HepG2 (cell line): Measurements from ENCODE around the gene TLN1. TPM values are rescaled to one million over a fixed set of nuclear protein-coding genes. Genes with fewer than 3 reads are reported as not detected.

ENCODE experiments used
- ESRRA ChIP-seq: sonication (generic); formaldehyde crosslinking; IDR thresholded peaks from 2 replicates; pipeline ENCODE4 v1.5.1; 2020; ENCODE audit warnings: mild to moderate bottlenecking, low read depth, missing genetic modification reagents
- KAT7 ChIP-seq: IDR thresholded peaks from 2 replicates; pipeline ENCODE4 v1.6.1; 2018; ENCODE audit warnings: borderline replicate concordance, missing compliant biosample characterization
- MBNL3 ChIP-seq: fragments of 250-450 bp; sonication (Bioruptor Pico); conservative IDR thresholded peaks from 2 replicates; pipeline ENCODE4 v1.8.0; 2022; ENCODE audit warnings: mild to moderate bottlenecking, inconsistent platforms
- MED1 ChIP-seq: sonication (generic); formaldehyde crosslinking; IDR thresholded peaks from 2 replicates; pipeline ENCODE4 v1.4.0; 2020; ENCODE audit warnings: missing genetic modification reagents
- SMAD1 ChIP-seq: sonication (generic); formaldehyde crosslinking; IDR thresholded peaks from 2 replicates; pipeline ENCODE4 v1.4.0; 2020; ENCODE audit warnings: missing genetic modification reagents, low read depth, mild to moderate bottlenecking, borderline replicate concordance
- ZFYVE20 ChIP-seq: sonication (generic); formaldehyde crosslinking; IDR thresholded peaks from 2 replicates; pipeline ENCODE4 v1.8.0; 2023; ENCODE audit warnings: low read depth, mild to moderate bottlenecking, moderate library complexity, missing genetic modification reagents, borderline replicate concordance
- ZNF263 ChIP-seq: sonication (generic); formaldehyde crosslinking; IDR thresholded peaks from 2 replicates; pipeline ENCODE4 v1.4.0; 2020; ENCODE audit warnings: missing genetic modification reagents
- ZNF34 ChIP-seq: sonication (generic); formaldehyde crosslinking; IDR thresholded peaks from 2 replicates; pipeline ENCODE4 v1.4.0; 2020; ENCODE audit warnings: mild to moderate bottlenecking, missing genetic modification reagents, borderline replicate concordance
- ZNF367 ChIP-seq: sonication (generic); formaldehyde crosslinking; IDR thresholded peaks from 2 replicates; pipeline ENCODE4 v1.4.0; 2020; ENCODE audit warnings: missing genetic modification reagents, borderline replicate concordance
- ZNF552 ChIP-seq: sonication (generic); formaldehyde crosslinking; IDR thresholded peaks from 2 replicates; pipeline ENCODE4 v1.9.0; 2022; ENCODE audit warnings: missing genetic modification reagents, mild to moderate bottlenecking, borderline replicate concordance
- ZNF569 ChIP-seq: sonication (generic); formaldehyde crosslinking; IDR thresholded peaks from 2 replicates; pipeline ENCODE4 v1.5.0; 2020; ENCODE audit warnings: mild to moderate bottlenecking, missing genetic modification reagents, moderate library complexity, borderline replicate concordance
- ZNF737 ChIP-seq: sonication (generic); formaldehyde crosslinking; IDR thresholded peaks from 2 replicates; pipeline ENCODE4 v1.5.0; 2020; ENCODE audit warnings: missing genetic modification reagents, mild to moderate bottlenecking, borderline replicate concordance
- polyA plus RNA-seq, 8 experiments: library from polyadenylated mRNA; depleted of rRNA in 3 of 8; stranded (reverse) in 7 of 8; unstranded in 1 of 8; fragments of >200 nt; fragmentation: Illumina TruSeq in 4 of 8; extraction: Trizol in 4 of 8; gene quantifications; 2 replicates each; pipeline versions ENCODE4 v1.2.1 to v1.2.3, GENCODE V29; 2011 to 2016; ENCODE audit warnings: low read depth in 4 of 8, missing spikeins in 1 of 8, mixed read lengths in 1 of 8; ENCODE audit not compliant: insufficient read depth in 1 of 8
- total RNA-seq, 5 experiments: library from RNA; depleted of rRNA; stranded (reverse); fragments of >200 nt; fragmentation: Illumina TruSeq; extraction: Trizol; gene quantifications; 2 replicates each; pipeline ENCODE4 v1.2.3, GENCODE V29; 2016; ENCODE audit warnings: low read depth in 1 of 5
- TF ChIP-seq, protein P1 (sequence below): sonication (generic); formaldehyde crosslinking; IDR thresholded peaks from 2 replicates; pipeline ENCODE4 v1.8.0; 2022; ENCODE audit warnings: mild to moderate bottlenecking, missing genetic modification reagents
- TF ChIP-seq, protein P2 (sequence below): sonication (generic); formaldehyde crosslinking; IDR thresholded peaks from 2 replicates; pipeline ENCODE4 v1.4.0; 2020; ENCODE audit warnings: missing genetic modification reagents, borderline replicate concordance
- TF ChIP-seq, protein P3 (sequence below): sonication (generic); formaldehyde crosslinking; IDR thresholded peaks from 2 replicates; pipeline ENCODE4 v1.5.0; 2020; ENCODE audit warnings: mild to moderate bottlenecking, missing genetic modification reagents, borderline replicate concordance
- TF ChIP-seq, protein P4 (sequence below): sonication (generic); formaldehyde crosslinking; IDR thresholded peaks from 2 replicates; pipeline ENCODE4 v1.8.1; 2022; ENCODE audit warnings: mild to moderate bottlenecking, missing genetic modification reagents
- TF ChIP-seq, protein P5 (sequence below): sonication (generic); formaldehyde crosslinking; IDR thresholded peaks from 2 replicates; pipeline ENCODE4 v1.5.0; 2020; ENCODE audit warnings: missing genetic modification reagents, mild to moderate bottlenecking, borderline replicate concordance

The TLN1 gene
- total and polyA plus RNA-seq, 2 of the 13 experiments (the other 11 are each of a cell fraction or from before 2014, with no cell fraction given): 35.2 to 51.8 TPM

DNA sequence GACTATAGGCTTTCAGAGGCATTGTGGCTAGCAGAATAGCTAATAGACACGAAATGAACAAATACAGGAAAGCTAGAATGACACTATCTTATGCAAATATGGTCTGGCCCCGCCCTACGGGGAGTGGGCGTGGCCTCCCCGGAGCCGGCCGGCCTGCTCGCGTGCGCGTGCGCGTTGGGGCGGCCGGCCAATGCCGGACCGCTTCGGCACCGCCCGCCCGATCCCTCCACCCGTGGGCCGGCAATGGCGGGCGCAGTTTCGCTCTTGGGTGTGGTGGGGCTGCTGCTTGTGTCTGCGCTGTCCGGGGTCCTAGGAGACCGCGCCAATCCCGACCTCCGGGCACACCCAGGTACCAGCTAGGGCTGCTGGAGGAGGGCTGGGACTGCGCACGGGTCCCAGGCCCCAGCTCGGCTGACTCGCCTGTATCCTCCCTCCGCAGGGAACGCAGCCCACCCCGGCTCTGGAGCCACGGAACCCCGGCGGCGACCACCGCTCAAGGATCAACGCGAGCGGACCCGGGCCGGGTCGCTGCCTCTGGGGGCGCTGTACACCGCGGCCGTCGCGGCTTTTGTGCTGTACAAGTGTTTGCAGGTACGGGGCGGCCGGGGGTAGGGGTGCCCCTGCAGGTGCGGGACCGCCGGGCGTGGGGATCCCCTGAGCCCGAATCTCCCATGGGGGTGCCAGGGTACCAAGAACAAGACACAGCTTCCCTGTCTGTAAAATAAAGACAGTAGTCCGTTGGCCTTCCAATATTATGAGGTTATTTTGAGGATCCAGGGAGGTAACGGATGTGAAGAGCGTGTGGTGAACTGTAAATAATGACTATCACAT lies 73.6 kb downstream of the TLN1 start, which contains the start of gene CCDC107 (continued):
- TF ChIP-seq, protein P1, sequence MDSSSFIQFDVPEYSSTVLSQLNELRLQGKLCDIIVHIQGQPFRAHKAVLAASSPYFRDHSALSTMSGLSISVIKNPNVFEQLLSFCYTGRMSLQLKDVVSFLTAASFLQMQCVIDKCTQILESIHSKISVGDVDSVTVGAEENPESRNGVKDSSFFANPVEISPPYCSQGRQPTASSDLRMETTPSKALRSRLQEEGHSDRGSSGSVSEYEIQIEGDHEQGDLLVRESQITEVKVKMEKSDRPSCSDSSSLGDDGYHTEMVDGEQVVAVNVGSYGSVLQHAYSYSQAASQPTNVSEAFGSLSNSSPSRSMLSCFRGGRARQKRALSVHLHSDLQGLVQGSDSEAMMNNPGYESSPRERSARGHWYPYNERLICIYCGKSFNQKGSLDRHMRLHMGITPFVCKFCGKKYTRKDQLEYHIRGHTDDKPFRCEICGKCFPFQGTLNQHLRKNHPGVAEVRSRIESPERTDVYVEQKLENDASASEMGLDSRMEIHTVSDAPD: no peak; the same call in 1 of the 2 replicates
- TF ChIP-seq MBNL3 (CRISPR knock-in tag) (no peak), ZNF737 (no peak), ZFYVE20 (CRISPR knock-in tag) (no peak), ZNF263 (CRISPR knock-in tag) (0 out of 2 replicates have a peak, but pooled peaks have one; percentile 14), KAT7 (CRISPR knock-in tag) (peak; percentile 70; the same call in 1 of the 2 replicates), SMAD1 (CRISPR knock-in tag) (no peak), ZNF367 (CRISPR knock-in tag) (no peak; the same call in 1 of the 2 replicates), ZNF552 (CRISPR knock-in tag) (0 out of 2 replicates have a peak, but pooled peaks have one; percentile 27), ZNF569 (CRISPR knock-in tag) (no peak), ESRRA (CRISPR knock-in tag) (peak; percentile 41; the same call in 1 of the 2 replicates), MED1 (CRISPR knock-in tag) (no peak), ZNF34 (CRISPR knock-in tag) (no peak)
- TF ChIP-seq, protein P2, sequence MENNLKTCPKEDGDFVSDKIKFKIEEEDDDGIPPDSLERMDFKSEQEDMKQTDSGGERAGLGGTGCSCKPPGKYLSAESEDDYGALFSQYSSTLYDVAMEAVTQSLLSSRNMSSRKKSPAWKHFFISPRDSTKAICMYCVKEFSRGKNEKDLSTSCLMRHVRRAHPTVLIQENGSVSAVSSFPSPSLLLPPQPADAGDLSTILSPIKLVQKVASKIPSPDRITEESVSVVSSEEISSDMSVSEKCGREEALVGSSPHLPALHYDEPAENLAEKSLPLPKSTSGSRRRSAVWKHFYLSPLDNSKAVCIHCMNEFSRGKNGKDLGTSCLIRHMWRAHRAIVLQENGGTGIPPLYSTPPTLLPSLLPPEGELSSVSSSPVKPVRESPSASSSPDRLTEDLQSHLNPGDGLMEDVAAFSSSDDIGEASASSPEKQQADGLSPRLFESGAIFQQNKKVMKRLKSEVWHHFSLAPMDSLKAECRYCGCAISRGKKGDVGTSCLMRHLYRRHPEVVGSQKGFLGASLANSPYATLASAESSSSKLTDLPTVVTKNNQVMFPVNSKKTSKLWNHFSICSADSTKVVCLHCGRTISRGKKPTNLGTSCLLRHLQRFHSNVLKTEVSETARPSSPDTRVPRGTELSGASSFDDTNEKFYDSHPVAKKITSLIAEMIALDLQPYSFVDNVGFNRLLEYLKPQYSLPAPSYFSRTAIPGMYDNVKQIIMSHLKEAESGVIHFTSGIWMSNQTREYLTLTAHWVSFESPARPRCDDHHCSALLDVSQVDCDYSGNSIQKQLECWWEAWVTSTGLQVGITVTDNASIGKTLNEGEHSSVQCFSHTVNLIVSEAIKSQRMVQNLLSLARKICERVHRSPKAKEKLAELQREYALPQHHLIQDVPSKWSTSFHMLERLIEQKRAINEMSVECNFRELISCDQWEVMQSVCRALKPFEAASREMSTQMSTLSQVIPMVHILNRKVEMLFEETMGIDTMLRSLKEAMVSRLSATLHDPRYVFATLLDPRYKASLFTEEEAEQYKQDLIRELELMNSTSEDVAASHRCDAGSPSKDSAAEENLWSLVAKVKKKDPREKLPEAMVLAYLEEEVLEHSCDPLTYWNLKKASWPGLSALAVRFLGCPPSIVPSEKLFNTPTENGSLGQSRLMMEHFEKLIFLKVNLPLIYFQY (CRISPR knock-in tag): no peak
- TF ChIP-seq, protein P3, sequence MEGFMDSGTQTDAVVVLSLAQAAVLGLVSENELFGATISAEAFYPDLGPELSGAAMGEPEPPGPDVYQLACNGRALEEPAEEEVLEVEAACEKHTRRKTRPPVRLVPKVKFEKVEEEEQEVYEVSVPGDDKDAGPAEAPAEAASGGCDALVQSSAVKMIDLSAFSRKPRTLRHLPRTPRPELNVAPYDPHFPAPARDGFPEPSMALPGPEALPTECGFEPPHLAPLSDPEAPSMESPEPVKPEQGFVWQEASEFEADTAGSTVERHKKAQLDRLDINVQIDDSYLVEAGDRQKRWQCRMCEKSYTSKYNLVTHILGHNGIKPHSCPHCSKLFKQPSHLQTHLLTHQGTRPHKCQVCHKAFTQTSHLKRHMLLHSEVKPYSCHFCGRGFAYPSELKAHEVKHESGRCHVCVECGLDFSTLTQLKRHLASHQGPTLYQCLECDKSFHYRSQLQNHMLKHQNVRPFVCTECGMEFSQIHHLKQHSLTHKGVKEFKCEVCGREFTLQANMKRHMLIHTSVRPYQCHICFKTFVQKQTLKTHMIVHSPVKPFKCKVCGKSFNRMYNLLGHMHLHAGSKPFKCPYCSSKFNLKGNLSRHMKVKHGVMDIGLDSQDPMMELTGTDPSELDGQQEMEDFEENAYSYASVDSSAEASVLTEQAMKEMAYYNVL (CRISPR knock-in tag): 0 out of 2 replicates have a peak, but pooled peaks have one; percentile 35
- TF ChIP-seq, protein P4, sequence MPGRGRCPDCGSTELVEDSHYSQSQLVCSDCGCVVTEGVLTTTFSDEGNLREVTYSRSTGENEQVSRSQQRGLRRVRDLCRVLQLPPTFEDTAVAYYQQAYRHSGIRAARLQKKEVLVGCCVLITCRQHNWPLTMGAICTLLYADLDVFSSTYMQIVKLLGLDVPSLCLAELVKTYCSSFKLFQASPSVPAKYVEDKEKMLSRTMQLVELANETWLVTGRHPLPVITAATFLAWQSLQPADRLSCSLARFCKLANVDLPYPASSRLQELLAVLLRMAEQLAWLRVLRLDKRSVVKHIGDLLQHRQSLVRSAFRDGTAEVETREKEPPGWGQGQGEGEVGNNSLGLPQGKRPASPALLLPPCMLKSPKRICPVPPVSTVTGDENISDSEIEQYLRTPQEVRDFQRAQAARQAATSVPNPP (CRISPR knock-in tag): no peak; the same call in none of the 2 replicates
- TF ChIP-seq, protein P5, sequence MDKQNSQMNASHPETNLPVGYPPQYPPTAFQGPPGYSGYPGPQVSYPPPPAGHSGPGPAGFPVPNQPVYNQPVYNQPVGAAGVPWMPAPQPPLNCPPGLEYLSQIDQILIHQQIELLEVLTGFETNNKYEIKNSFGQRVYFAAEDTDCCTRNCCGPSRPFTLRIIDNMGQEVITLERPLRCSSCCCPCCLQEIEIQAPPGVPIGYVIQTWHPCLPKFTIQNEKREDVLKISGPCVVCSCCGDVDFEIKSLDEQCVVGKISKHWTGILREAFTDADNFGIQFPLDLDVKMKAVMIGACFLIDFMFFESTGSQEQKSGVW: no peak
